Panc1 (cell line): ENCODE results near the gene SERHL2. TPM values are rescaled to one million over a fixed set of nuclear protein-coding genes. Genes with fewer than 3 reads are reported as not detected.
"Not testable (repeated sequence)": the region's sequence is repeated elsewhere in the genome, so short reads cannot be mapped to it uniquely, and the experiment has no call there.

Experiments
- ATAC-seq: fragments of 200-7000 bp; cut with Tn5 transposase; 2 replicates; pipeline ENCODE4 v1.9.1; 2020; ENCODE audit warnings: mild to moderate bottlenecking, moderate library complexity
- BruUV-seq: library from RNA; stranded (reverse); fragments of 400-500 nt; replicated peaks from 2 replicates; lab custom pipeline; 2021; lab: Mats Ljungman, UMichigan
- CTCF ChIA-PET: fragments of 300-600 bp; sonication (Branson Sonifier 250); formaldehyde crosslinking; loops from one replicate; lab custom pipeline; 2022; ENCODE audit warnings: antibody characterized with exemption; lab: Charles Lee
- POLR2A ChIA-PET: fragments of 300-600 bp; sonication (Branson Sonifier 250); formaldehyde crosslinking; loops from one replicate; lab custom pipeline; 2022; ENCODE audit warnings: antibody characterized with exemption; lab: Charles Lee
- DNase-seq: peaks from one replicate; pipeline ENCODE4 v3.0.0-alpha.2; 2010; ENCODE audit warnings: low read depth, low spot score
- H3K27ac ChIP-seq: 2 replicates; pipeline ENCODE4 v1.5.1; 2011; ENCODE audit warnings: mild to moderate bottlenecking, low read length, inconsistent platforms
- H3K27me3 ChIP-seq: fragments of 200-500 bp; sonication (Bioruptor generic); 2 replicates; pipeline ENCODE4 v1.6.0; 2014; ENCODE audit warnings: low read length, inconsistent platforms; ENCODE audit not compliant: control insufficient read depth, insufficient read depth
- H3K36me3 ChIP-seq: fragments of 200-500 bp; sonication (Bioruptor generic); 2 replicates; pipeline ENCODE4 v1.5.1; 2014; ENCODE audit warnings: inconsistent platforms, mild to moderate bottlenecking, low read length, moderate library complexity; ENCODE audit not compliant: control insufficient read depth, insufficient read depth
- H3K4me1 ChIP-seq: 2 replicates; pipeline ENCODE4 v1.5.1; 2011; ENCODE audit warnings: inconsistent platforms, mild to moderate bottlenecking, low read length, moderate library complexity; ENCODE audit not compliant: control insufficient read depth, insufficient read depth
- H3K4me3 ChIP-seq, 2 experiments: 2 replicates each; pipeline ENCODE4 v1.5.1; 2011 to 2012; ENCODE audit warnings: low read depth in 2 of 2, low read length in 2 of 2, mild to moderate bottlenecking in 2 of 2, inconsistent platforms in 1 of 2, moderate library complexity in 1 of 2
- H3K9me3 ChIP-seq: fragments of 200-500 bp; sonication (Bioruptor generic); 2 replicates; pipeline ENCODE4 v1.5.1; 2014; ENCODE audit warnings: low read depth, mild to moderate bottlenecking, inconsistent platforms, low read length, moderate library complexity; ENCODE audit not compliant: control insufficient read depth, insufficient read depth
- POLR2AphosphoS5 ChIP-seq: IDR thresholded peaks from 2 replicates; pipeline ENCODE4 v1.6.1; 2012; ENCODE audit warnings: mild to moderate bottlenecking, low read depth, low read length, moderate library complexity
- SIN3A ChIP-seq: IDR thresholded peaks from 2 replicates; pipeline ENCODE4 v1.6.1; 2012; ENCODE audit warnings: low read depth, mild to moderate bottlenecking, low read length, moderate library complexity, borderline replicate concordance; ENCODE audit not compliant: insufficient read depth
- TCF7L2 ChIP-seq: IDR thresholded peaks from 2 replicates; pipeline ENCODE4 v1.6.1; 2011; ENCODE audit warnings: mild to moderate bottlenecking, low read depth, low read length, inconsistent platforms
- in situ Hi-C: cut with HindIII; loops from 2 replicates; pipeline ENCODE4 v1.10.0; 2016; ENCODE audit warnings: low sequenced_read_pairs, low pct_unique_long_range_greater_than_20kb
- intact Hi-C: fragments of 100-400 bp; cut with micrococcal nuclease; formaldehyde crosslinking; loops from one replicate; pipeline ENCODE4 v1.10.0; 2022; ENCODE audit not compliant: unreplicated experiment
- total RNA-seq: library from RNA; stranded (reverse); gene quantifications from one replicate; pipeline ENCODE4 v1.2.1, GENCODE V29; 2021; ENCODE audit not compliant: unreplicated experiment
- TF ChIP-seq, protein P1 (sequence below): fragments of 450-650 bp; IDR thresholded peaks from 2 replicates; pipeline ENCODE4 v1.5.1; 2017; ENCODE audit warnings: mild to moderate bottlenecking
- TF ChIP-seq, protein P2 (sequence below), 2 experiments: IDR thresholded peaks; 2 replicates each; pipeline ENCODE4 v1.6.1; 2011 to 2012; ENCODE audit warnings: low read depth in 2 of 2, control low read depth in 1 of 2, low read length in 1 of 2, mild to moderate bottlenecking in 1 of 2, moderate library complexity in 1 of 2; ENCODE audit not compliant: insufficient read depth in 1 of 2

SERHL2 gene
- total RNA-seq, 1 experiment from 2014 or later = 1.6 TPM

DNA sequence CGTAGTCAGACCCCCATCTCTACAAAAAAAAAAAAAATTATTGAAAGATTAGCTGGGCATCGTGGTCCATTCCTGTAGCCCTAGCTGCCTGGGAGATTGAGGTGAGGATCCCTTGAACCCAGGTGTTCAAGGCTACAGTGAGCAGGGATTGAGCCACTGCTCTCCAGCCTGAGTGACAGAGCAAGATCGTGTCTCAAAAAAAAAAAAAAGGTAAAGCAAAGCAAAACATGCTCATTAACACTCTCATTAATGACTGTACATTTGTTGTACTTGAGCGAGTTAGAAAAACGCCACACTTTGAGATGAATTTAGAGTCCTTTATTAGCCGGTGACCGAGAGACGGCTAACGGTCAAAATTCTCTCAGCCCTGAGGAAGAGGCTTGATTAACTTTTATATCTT, 6.2 kb upstream of the SERHL2 start:
- intact Hi-C loops (no loop called here), in situ Hi-C loops (no loop called here)
- no peaks in the 10 kb centered on the region for H3K9me3 ChIP-seq
- H3K36me3 ChIP-seq = no peaks in the 10 kb centered on the region
- H3K4me3 ChIP-seq = no peak overlapping the region
- no peak for ATAC-seq
- TF ChIP-seq TCF7L2 (no peak), POLR2AphosphoS5 (no peak), SIN3A (no peak)
- TF ChIP-seq, protein P1, sequence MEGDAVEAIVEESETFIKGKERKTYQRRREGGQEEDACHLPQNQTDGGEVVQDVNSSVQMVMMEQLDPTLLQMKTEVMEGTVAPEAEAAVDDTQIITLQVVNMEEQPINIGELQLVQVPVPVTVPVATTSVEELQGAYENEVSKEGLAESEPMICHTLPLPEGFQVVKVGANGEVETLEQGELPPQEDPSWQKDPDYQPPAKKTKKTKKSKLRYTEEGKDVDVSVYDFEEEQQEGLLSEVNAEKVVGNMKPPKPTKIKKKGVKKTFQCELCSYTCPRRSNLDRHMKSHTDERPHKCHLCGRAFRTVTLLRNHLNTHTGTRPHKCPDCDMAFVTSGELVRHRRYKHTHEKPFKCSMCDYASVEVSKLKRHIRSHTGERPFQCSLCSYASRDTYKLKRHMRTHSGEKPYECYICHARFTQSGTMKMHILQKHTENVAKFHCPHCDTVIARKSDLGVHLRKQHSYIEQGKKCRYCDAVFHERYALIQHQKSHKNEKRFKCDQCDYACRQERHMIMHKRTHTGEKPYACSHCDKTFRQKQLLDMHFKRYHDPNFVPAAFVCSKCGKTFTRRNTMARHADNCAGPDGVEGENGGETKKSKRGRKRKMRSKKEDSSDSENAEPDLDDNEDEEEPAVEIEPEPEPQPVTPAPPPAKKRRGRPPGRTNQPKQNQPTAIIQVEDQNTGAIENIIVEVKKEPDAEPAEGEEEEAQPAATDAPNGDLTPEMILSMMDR = no peak
- TF ChIP-seq, protein P2, sequence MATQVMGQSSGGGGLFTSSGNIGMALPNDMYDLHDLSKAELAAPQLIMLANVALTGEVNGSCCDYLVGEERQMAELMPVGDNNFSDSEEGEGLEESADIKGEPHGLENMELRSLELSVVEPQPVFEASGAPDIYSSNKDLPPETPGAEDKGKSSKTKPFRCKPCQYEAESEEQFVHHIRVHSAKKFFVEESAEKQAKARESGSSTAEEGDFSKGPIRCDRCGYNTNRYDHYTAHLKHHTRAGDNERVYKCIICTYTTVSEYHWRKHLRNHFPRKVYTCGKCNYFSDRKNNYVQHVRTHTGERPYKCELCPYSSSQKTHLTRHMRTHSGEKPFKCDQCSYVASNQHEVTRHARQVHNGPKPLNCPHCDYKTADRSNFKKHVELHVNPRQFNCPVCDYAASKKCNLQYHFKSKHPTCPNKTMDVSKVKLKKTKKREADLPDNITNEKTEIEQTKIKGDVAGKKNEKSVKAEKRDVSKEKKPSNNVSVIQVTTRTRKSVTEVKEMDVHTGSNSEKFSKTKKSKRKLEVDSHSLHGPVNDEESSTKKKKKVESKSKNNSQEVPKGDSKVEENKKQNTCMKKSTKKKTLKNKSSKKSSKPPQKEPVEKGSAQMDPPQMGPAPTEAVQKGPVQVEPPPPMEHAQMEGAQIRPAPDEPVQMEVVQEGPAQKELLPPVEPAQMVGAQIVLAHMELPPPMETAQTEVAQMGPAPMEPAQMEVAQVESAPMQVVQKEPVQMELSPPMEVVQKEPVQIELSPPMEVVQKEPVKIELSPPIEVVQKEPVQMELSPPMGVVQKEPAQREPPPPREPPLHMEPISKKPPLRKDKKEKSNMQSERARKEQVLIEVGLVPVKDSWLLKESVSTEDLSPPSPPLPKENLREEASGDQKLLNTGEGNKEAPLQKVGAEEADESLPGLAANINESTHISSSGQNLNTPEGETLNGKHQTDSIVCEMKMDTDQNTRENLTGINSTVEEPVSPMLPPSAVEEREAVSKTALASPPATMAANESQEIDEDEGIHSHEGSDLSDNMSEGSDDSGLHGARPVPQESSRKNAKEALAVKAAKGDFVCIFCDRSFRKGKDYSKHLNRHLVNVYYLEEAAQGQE (IDR thresholded peaks at IDR 0.05; ENCODE audit: insufficient read depth in 1 of 2, low read depth in 2 of 2, low read length in 1 of 2) = no peak
- H3K27me3 ChIP-seq = no peaks in the 10 kb centered on the region
- ChIA-PET CTCF (no interaction called here), POLR2A (no interaction called here)
- DNase-seq = no peak
- no peak overlapping the region for H3K27ac ChIP-seq
- H3K4me1 ChIP-seq = no peaks in the 10 kb centered on the region
- no TSS peak for BruUV-seq

DNA sequence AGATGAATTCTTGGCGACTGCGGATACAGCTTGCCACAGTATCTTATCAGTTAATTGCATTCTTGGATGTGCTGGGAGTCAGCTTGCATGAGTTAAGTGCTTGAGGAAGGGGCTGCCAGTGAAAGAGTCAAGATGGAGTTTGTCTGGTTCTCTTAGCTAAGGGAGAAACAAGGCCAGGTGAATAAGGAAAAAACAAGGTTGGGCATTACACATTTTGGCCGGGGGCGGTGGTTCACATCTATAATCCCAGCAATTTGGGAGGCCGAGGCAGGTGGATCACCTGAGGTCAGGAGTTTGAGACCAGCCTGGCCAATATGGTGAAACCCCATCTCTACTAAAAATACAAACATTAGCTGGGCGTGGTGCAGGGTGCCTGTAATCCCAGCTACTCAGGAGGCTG, 5.6 kb upstream of the SERHL2 start:
- H3K9me3 ChIP-seq, DNase-seq, H3K27me3 ChIP-seq, H3K4me3 ChIP-seq, ATAC-seq, CTCF ChIA-PET, in situ Hi-C loops, BruUV-seq, POLR2A ChIA-PET, H3K4me1 ChIP-seq, H3K36me3 ChIP-seq, H3K27ac ChIP-seq, intact Hi-C loops: not testable (repeated sequence)

DNA sequence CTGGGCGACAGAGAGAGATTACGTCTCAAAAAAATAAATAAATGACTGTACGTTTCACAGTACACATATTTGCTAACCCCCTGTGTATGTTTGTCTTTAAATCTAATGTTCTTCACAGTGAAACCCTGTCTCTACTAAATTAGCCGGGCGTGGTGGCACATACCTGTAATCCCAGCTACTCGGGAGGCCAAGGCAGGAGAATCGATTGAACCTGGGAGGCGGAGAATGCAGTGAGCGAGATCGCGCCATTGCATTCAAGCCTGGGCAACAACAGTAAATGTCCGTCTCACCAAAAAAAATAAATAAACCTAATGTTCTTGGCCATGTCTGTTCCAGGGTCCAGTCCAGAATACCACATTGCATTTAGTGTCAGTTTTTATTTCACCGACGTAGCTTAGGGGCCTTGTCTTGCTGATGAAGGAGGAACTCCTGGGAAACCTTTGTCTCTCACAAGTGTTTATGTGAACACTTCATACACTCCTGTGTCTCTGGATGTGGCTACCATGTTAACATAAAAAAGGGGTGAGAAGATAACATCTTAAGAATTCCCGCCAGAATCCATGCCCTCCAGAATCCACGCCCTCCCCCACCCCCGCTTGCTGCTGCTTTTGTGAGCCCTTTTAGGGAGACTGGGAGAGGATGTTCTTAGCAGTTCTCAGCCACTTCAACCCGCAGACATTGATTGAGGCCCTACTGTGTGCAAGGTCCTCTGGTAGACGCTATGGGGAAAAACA, 5.0 kb upstream of the SERHL2 start:
- no TSS peak for BruUV-seq
- Histone ChIP-seq H3K36me3 (no peaks in the 10 kb centered on the region), H3K27me3 (no peaks in the 10 kb centered on the region), H3K27ac (no peak overlapping the region), H3K9me3 (no peaks in the 10 kb centered on the region), H3K4me1 (no peaks in the 10 kb centered on the region), H3K4me3 (no peak overlapping the region)
- no peak for DNase-seq
- no peak for ATAC-seq
- CTCF ChIA-PET = no interaction called here
- in situ Hi-C loops = no loop called here
- TF ChIP-seq, protein P1 = no peak
- POLR2A ChIA-PET = no interaction called here
- intact Hi-C loops = no loop called here
